GM15510 (cell line): ENCODE results near the gene P2RX4.

Experiments
- POLR2A ChIP-seq: IDR thresholded peaks from 3 replicates; pipeline ENCODE4 v1.6.1; 2011; ENCODE audit warnings: borderline replicate concordance; ENCODE audit not compliant: insufficient read length; ENCODE audit errors: extremely low read depth

The P2RX4 gene

GRCh38 chr12:121232977-121233627, 23.2 kb downstream of the P2RX4 start:
- no peak for TF ChIP-seq POLR2A

DNA sequence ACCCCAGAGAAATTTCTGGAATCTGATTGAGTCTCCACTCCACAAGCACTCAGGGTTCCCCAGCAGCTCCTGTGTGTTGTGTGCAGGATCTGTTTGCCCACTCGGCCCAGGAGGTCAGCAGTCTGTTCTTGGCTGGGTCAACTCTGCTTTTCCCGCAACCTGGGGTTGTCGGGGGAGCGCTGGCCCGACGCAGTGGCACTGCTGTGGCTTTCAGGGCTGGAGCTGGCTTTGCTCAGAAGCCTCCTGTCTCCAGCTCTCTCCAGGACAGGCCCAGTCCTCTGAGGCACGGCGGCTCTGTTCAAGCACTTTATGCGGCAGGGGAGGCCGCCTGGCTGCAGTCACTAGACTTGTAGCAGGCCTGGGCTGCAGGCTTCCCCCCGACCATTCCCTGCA, 23.7 kb downstream of the P2RX4 start:
- TF ChIP-seq POLR2A = no peak

DNA sequence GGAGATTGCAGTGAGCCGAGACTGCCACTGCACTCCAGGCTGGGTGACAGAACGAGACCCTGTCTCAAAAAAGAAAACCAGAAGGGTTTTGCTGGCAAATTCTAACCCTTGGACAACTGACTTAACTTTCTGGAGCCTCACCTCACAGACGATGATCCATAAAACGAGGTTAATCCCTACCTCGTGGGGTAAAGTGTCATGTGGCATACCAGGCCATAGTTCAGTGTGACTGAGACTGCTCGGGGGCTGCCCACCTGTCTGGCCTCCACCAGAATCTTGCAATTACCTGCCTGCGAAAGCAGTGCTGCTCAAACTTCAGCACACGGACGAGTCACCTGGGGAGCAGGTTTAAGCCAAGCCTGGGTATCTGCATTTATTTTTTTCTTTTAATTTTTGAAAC, 26.8 kb downstream of the P2RX4 start:
- no peak for TF ChIP-seq POLR2A

- no peak for TF ChIP-seq POLR2A
Observed at GRCh38 chr12:121237415-121237814, 27.5 kb downstream of the P2RX4 start.

DNA sequence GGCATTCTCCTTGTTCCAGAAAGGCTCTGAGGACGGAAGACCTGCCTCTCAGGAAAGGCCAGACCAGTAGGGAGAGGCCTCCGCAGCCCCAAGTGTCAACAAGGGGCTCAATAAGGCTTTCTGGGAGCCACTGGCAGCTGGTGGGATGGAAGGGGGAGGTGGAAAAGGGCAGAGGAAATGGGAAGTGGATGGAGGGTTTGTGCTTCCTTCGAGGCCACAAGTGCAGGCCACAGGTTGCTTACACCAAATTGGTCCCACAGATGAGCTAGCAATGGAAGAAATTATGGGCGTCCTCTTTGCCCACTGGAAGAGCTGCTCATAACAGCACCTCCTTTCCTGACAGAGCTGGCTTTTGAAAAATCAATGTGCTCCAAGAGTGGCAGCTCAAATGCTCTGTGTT, 28.2 kb downstream of the P2RX4 start:
- no peak for TF ChIP-seq POLR2A

DNA sequence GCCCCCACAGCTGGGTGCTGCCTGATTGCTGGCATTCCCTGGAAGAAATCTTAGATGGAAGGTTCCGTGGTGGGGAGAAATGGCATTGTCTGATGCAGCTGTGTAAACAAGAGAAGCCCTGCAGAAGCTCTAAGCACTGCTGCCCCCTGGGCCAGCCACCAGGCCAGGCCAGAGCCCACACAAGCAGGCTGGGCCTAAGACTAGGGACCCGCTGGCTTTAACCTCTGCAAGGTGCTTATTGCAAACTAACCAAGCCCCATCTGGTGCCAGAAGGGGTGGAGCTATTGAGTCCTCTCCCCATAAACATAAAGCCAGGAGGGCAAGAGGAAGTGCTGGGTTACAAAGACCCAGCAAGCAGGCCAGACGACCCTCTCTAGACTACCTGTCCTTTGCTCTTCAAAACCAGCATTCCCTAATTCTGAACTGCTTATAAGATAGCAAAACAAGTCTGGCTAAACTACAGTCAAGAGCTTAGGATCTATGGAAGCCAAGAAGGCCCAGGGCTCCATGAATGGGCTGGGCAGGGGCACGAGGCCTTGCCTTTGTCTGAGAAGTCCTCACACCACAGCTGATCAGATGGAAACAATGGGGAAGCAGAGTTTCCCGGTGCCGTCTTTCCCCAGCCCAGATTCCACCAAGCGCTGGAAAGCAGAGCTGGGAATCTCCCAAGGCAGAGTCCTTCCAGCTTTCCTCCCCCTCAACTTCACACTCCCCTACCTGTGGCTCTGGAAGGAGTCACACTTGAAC, 28.8 kb downstream of the P2RX4 start:
- TF ChIP-seq POLR2A = no peak

DNA sequence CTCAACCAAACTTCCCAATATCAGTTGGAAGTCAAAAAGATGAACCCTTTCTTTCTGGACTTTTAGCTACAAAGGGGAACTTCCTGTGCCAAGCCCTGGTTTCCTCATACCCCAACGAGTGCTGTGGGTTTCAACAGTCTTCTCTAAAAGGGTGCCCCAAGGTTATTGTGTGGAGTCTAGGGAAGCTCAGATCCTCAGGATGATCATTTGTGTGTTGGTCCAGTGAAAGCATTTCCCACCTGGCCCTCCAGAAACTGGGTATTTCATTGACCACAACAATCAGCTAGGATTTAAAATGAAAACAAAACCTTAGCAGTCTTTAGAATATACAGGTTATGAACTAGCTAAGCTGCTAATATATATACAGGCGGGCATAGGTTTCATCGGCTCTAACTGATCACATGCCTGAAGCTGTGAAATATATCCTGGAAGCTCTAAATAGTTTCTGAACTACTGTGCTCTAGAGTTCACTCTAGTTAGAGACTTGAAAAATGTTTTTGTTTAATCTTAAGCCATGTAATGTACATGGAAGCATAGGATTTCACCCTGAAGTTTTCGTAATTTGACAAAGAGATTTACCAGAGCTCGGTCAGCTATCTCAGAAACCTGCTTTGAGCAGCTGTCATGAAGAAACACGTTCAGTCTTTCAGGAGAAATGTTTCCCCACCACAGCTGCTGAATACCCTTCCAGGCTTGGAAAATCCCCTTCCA, 29.6 kb downstream of the P2RX4 start:
- TF ChIP-seq POLR2A = no peak

GRCh38 chr12:121240062-121240420, 30.1 kb downstream of the P2RX4 start:
- TF ChIP-seq POLR2A = no peak

- no peak for TF ChIP-seq POLR2A
Observed at GRCh38 chr12:121240484-121241101, 30.7 kb downstream of the P2RX4 start.

- TF ChIP-seq POLR2A = no peak
Observed at GRCh38 chr12:121241156-121241970, 31.4 kb downstream of the P2RX4 start.

GRCh38 chr12:121245031-121245430, 35.1 kb downstream of the P2RX4 start:
- no peak for TF ChIP-seq POLR2A

- TF ChIP-seq POLR2A = no peak
Observed at GRCh38 chr12:121245951-121246350, 36.0 kb downstream of the P2RX4 start.

GRCh38 chr12:121246893-121247557, 37.1 kb downstream of the P2RX4 start:
- TF ChIP-seq POLR2A = no peak

DNA sequence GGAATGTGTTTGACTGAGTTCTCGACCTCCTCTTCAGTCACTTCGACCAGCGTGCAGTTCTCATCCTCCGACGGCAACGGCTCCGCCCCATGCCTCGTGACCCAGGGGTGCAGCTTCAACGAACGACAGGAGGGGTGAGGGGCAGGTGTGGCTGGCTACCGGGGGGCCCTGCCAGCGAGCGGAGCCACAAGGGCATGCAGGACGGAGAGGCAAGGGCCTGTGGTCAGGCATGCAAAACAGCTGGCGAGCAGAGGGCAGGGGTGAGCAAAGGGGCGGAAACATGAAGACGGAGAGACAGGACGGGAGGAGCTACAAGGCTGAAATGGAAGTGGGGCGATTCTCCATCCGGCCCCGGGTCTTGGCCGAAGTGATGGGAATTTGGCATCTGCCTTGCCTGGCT, 38.7 kb downstream of the P2RX4 start:
- TF ChIP-seq POLR2A = no peak
